HCT116 (cell line): ENCODE results near the gene MOB3A. TPM values are rescaled to one million over a fixed set of nuclear protein-coding genes. Genes with fewer than 3 reads are reported as not detected.
"Not testable (repeated sequence)": the region's sequence is repeated elsewhere in the genome, so short reads cannot be mapped to it uniquely, and the experiment has no call there.

Experiments
- ATAC-seq: fragments of 200-7000 bp; cut with Tn5 transposase; 2 replicates; pipeline ENCODE4 v1.9.1; 2020; ENCODE audit warnings: mild to moderate bottlenecking, moderate library complexity
- BruUV-seq: library from RNA; stranded (reverse); fragments of 400-500 nt; replicated peaks from 2 replicates; lab custom pipeline; 2021; lab: Mats Ljungman, UMichigan
- CTCF ChIA-PET: fragments of 300-600 bp; sonication (Branson Sonifier 250); formaldehyde crosslinking; loops from one replicate; lab custom pipeline; 2021; ENCODE audit warnings: antibody characterized with exemption; lab: Charles Lee
- POLR2A ChIA-PET: fragments of 300-600, 350-600 bp; sonication (Branson Sonifier 250); formaldehyde crosslinking; loops from one replicate; lab custom pipeline; 2021; ENCODE audit warnings: antibody characterized with exemption; lab: Charles Lee
- RAD21 ChIA-PET, 2 experiments: fragments of 300-600 bp; sonication (Branson Sonifier 250); formaldehyde crosslinking; loops; one replicate each; lab custom pipeline; 2023; ENCODE audit warnings: low total read pairs in 2 of 2; ENCODE audit not compliant: uncharacterized antibody in 2 of 2, unreplicated experiment in 2 of 2, low non-redundant PET in 1 of 2; lab: Charles Lee
- DNase-seq: peaks from one replicate; pipeline ENCODE4 v3.0.0-alpha.2; 2010; ENCODE audit warnings: low read depth, low spot score
- H2AFZ ChIP-seq: fragments of 200-600 bp; shearing (Covaris generic), sonication (generic); 2 replicates; pipeline ENCODE4 v1.6.1; 2017; ENCODE audit warnings: low read depth, mixed run types, mixed read lengths, antibody characterized with exemption, low read length; ENCODE audit not compliant: poor library complexity, severe bottlenecking
- H3K27ac ChIP-seq: 2 replicates; pipeline ENCODE4 v1.5.1; 2012; ENCODE audit warnings: low read depth, low read length
- H3K27me3 ChIP-seq: fragments of 200-600 bp; sonication (generic); 2 replicates; pipeline ENCODE4 v1.6.1; 2016; ENCODE audit warnings: mixed run types, low read length, mixed read lengths; ENCODE audit not compliant: insufficient read depth
- H3K36me3 ChIP-seq, 2 experiments: fragments of 200-500 bp in 1 of 2; fragments of 200-600 bp in 1 of 2; sonication (Bioruptor generic) in 1 of 2; sonication (generic) in 1 of 2; 2 replicates each; pipeline versions ENCODE4 v1.5.1 to v1.6.1; 2014 to 2016; ENCODE audit warnings: low read length in 2 of 2, inconsistent platforms in 1 of 2, mixed read lengths in 1 of 2, mixed run types in 1 of 2; ENCODE audit not compliant: insufficient read depth in 2 of 2, control insufficient read depth in 1 of 2
- H3K4me1 ChIP-seq, 2 experiments: fragments of 200-600 bp in 1 of 2; sonication (generic) in 1 of 2; 2 replicates each; pipeline versions ENCODE4 v1.5.1 to v1.6.1; 2012 to 2017; ENCODE audit warnings: low read length in 2 of 2, inconsistent platforms in 1 of 2, mild to moderate bottlenecking in 1 of 2, mixed read lengths in 1 of 2, mixed run types in 1 of 2, moderate library complexity in 1 of 2; ENCODE audit not compliant: insufficient read depth in 2 of 2, control insufficient read depth in 1 of 2
- H3K4me2 ChIP-seq: fragments of 200-600 bp; sonication (generic); 2 replicates; pipeline ENCODE4 v1.6.1; 2017; ENCODE audit warnings: mixed run types, low read length, mixed read lengths
- H3K4me3 ChIP-seq, 2 experiments: fragments of 200-600 bp in 1 of 2; sonication (generic) in 1 of 2; replicated peaks in 1 of 2; 2 replicates each; pipeline ENCODE4 v1.5.1; 2011 to 2016; ENCODE audit warnings: low read length in 2 of 2, control low read depth in 1 of 2, low read depth in 1 of 2, mild to moderate bottlenecking in 1 of 2, mixed read lengths in 1 of 2, mixed run types in 1 of 2
- H3K79me2 ChIP-seq: fragments of 200-600 bp; sonication (generic); 2 replicates; pipeline ENCODE4 v1.6.1; 2017; ENCODE audit warnings: mild to moderate bottlenecking, mixed run types, low read length, moderate library complexity, mixed read lengths; ENCODE audit not compliant: insufficient read depth
- H3K9ac ChIP-seq: fragments of 200-600 bp; sonication (generic); 2 replicates; pipeline ENCODE4 v1.6.1; 2016; ENCODE audit warnings: low read length, mixed read lengths
- H3K9me2 ChIP-seq: fragments of 200-600 bp; sonication (generic), shearing (Covaris generic); 2 replicates; pipeline ENCODE4 v1.6.1; 2017; ENCODE audit warnings: mixed run types, mild to moderate bottlenecking, moderate library complexity; ENCODE audit not compliant: insufficient read depth
- H3K9me3 ChIP-seq, 2 experiments: fragments of 200-500 bp in 1 of 2; fragments of 200-600 bp in 1 of 2; sonication (Bioruptor generic) in 1 of 2; sonication (generic) in 1 of 2; 2 replicates each; pipeline ENCODE4 v1.6.1; 2014 to 2017; ENCODE audit warnings: low read length in 2 of 2, mixed read lengths in 2 of 2, inconsistent platforms in 1 of 2, low read depth in 1 of 2, mild to moderate bottlenecking in 1 of 2, mixed run types in 1 of 2, moderate library complexity in 1 of 2; ENCODE audit not compliant: control insufficient read depth in 1 of 2, insufficient read depth in 1 of 2
- H4K20me1 ChIP-seq: fragments of 200-600 bp; sonication (generic), shearing (Covaris generic); 2 replicates; pipeline ENCODE4 v1.6.1; 2017; ENCODE audit warnings: mixed run types, mild to moderate bottlenecking, moderate library complexity; ENCODE audit not compliant: insufficient read depth
- CTCF ChIP-seq, 3 experiments: fragments of 200-600 bp in 1 of 3; sonication (generic) in 1 of 3; IDR thresholded peaks in 2 of 3; conservative IDR thresholded peaks in 1 of 3; 2 replicates each; pipeline ENCODE4 v1.5.1; 2012 to 2017; ENCODE audit warnings: low read depth in 2 of 3, low read length in 2 of 3, antibody characterized with exemption in 1 of 3, borderline replicate concordance in 1 of 3, control low read depth in 1 of 3, mild to moderate bottlenecking in 1 of 3, mixed read lengths in 1 of 3, mixed run types in 1 of 3, moderate library complexity in 1 of 3; ENCODE audit not compliant: insufficient read depth in 1 of 3
- EZH2 ChIP-seq: fragments of 200-600 bp; sonication (generic); IDR thresholded peaks from 2 replicates; pipeline ENCODE4 v1.6.1; 2017; ENCODE audit warnings: antibody characterized with exemption, mixed run types
- JUND ChIP-seq: IDR thresholded peaks from 2 replicates; pipeline ENCODE4 v1.6.1; 2012
- POLR2A ChIP-seq: IDR thresholded peaks from 2 replicates; pipeline ENCODE4 v1.7.0; 2011; ENCODE audit warnings: borderline replicate concordance; ENCODE audit not compliant: insufficient read depth, insufficient read length; ENCODE audit errors: extremely low read depth
- YY1 ChIP-seq: IDR thresholded peaks from 2 replicates; pipeline ENCODE4 v1.6.1; 2011; ENCODE audit warnings: low read length, low read depth, moderate library complexity, mild to moderate bottlenecking; ENCODE audit not compliant: insufficient replicate concordance; ENCODE audit errors: extremely low read depth
- intact Hi-C: fragments of 100-400 bp; cut with micrococcal nuclease; formaldehyde crosslinking; loops from 2 replicates; pipeline ENCODE4 v1.10.0; 2022
- total RNA-seq: library from RNA; stranded (reverse); gene quantifications from one replicate; pipeline ENCODE4 v1.2.1, GENCODE V29; 2021; ENCODE audit not compliant: unreplicated experiment

Gene MOB3A
- total RNA-seq, 1 experiment from 2014 or later, result 32.1 TPM

GRCh38 chr19:2128252-2128651 is 32.1 kb upstream of the MOB3A start:
- H3K4me2 ChIP-seq, H3K4me1 ChIP-seq, H4K20me1 ChIP-seq, ATAC-seq, RAD21 ChIA-PET, CTCF ChIA-PET, DNase-seq, POLR2A ChIA-PET, BruUV-seq, H3K9ac ChIP-seq, H3K4me3 ChIP-seq, H3K9me2 ChIP-seq, H3K27ac ChIP-seq, H2AFZ ChIP-seq, H3K9me3 ChIP-seq, H3K27me3 ChIP-seq, intact Hi-C loops: not testable (repeated sequence)
- Histone ChIP-seq H3K36me3 (peaks cover 16 to 57% of the 10 kb centered on the region in 2 experiments), H3K79me2 (peaks cover 41% of the 10 kb centered on the region)

GRCh38 chr19:2127758-2128157 is 31.6 kb upstream of the MOB3A start:
- RAD21 ChIA-PET, result no interaction called here
- Histone ChIP-seq H3K36me3 (peaks cover 16 to 56% of the 10 kb centered on the region in 2 experiments), H3K9ac (no peak overlapping the region), H3K9me3 (no peaks in the 10 kb centered on the region), H3K4me1 (no peaks in the 10 kb centered on the region), H2AFZ (no peak overlapping the region), H3K9me2 (no peaks in the 10 kb centered on the region), H3K4me3 (no peak overlapping the region), H3K4me2 (no peak overlapping the region), H3K27me3 (no peaks in the 10 kb centered on the region), H3K79me2 (peaks cover 37% of the 10 kb centered on the region; the same call in 1 of the 2 replicates), H4K20me1 (no peaks in the 10 kb centered on the region), H3K27ac (no peak overlapping the region)
- peak; percentile 29; the same call in 1 of the 2 replicates for ATAC-seq
- no TSS peak for BruUV-seq
- TF ChIP-seq EZH2 (no peak), CTCF (IDR thresholded peaks at IDR 0.05 in 2 of 3, conservative IDR thresholded peaks at IDR 0.05 in 1 of 3; ENCODE audit: borderline replicate concordance in 1 of 3, insufficient read depth in 1 of 3, low read depth in 2 of 3, low read length in 2 of 3) (no peak), YY1 (no peak), JUND (no peak), POLR2A (no peak)
- POLR2A ChIA-PET, result no interaction called here
- DNase-seq, result no peak
- intact Hi-C loops, result no loop called here
- CTCF ChIA-PET, result no interaction called here
